Measurements from ENCODE around the gene CSF1R.

CSF1R gene

GRCh38 chr5:150022158-150022531, 64.2 kb downstream of the CSF1R start:
- DNase-seq = no peak

DNA sequence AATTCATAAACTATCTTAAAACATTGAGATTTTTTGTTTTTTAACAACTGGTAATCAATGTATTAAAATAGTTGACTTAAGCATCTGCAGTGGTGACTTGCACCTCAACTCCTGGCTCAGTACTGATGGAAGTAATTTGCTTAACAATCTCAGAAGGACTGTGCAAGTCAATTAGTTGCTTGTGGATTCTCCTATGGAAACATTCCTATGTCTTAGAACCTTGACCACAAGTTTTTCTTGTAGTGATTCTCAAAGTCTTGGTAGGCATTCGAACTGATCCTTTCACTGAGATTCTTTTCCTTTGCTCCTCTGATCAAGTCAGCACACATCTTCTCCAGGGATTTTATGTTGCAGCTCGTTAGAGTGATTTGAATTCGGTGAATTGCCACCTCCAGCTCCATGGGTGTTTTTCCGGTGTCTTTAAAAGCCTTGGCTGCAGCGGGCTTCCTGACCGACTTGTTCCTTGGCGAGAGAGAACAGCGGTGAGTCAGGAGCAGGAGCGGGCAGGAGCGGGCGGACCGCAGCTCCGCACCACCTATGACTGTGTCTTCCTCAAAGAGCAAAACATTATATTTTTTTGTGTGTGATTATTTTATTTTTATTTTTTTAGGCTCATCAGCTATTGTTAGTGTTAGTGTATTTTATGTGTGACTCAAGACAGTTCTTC, 64.7 kb downstream of the CSF1R start:
- DNase-seq = no peak

DNA sequence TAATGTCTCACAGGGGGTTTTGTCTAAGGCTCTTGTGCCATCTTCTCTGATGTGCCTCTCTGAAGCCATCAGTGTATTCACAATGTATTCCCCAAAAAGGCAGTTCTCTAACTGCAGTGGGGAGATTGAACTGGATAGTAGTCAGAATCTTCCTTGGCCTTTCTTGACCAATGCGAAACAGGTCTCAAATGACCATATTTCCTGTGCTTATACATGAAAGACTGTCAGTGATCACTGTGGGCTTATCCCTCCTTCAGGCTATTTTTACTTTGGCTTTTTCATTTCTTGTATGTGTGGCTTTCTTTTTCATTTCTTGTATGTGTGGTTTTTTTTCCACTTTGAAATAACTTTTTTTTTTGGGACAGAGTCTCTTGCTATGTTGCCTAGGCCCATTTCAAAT, 66.1 kb downstream of the CSF1R start:
- DNase-seq = no peak

DNA sequence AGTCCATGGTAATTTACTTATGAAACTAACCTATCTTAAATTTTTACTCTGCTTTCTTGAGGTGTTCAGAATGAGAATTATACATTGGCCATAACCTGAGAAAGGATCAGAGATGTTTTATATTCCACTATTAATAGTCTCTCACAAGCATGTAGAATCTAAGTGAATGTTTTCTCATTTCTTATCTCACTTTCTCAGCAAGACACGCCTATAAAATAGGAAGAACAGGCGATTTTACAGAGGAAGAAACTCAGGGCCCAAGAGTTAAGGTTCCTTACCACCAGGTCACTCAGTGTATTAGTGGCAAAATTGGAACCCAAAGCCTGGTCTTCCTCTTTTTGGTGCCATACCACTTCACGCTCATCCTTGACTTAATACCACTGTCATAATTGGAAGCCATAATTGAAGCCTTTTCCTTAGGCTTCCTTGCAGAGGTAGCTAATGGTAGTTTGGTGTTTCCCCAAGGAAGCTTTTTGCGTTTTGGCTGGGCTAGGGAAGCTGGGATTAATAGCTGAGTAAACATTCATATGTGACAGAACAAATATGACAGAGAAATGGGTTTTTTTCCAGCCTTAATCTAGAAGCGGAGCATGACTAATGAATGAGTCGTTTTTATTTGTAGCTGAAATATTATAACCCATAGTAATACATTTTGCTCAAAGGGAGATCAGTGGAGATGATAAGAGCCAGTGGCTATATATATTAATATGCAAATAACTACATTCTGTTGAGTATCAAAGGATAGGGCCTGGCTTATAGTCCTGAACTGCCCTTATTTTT, 68.9 kb downstream of the CSF1R start:
- no peak for DNase-seq

GRCh38 chr5:150016537-150016936, 69.8 kb downstream of the CSF1R start:
- no peak for DNase-seq

- no peak for DNase-seq
These were observed 70.9 kb downstream of the CSF1R start for GRCh38 chr5:150015415-150015814.

- DNase-seq = no peak
These were observed 71.9 kb downstream of the CSF1R start for GRCh38 chr5:150014456-150014855.

- no peak for DNase-seq
These were observed 72.4 kb downstream of the CSF1R start for GRCh38 chr5:150013931-150014330.

DNA sequence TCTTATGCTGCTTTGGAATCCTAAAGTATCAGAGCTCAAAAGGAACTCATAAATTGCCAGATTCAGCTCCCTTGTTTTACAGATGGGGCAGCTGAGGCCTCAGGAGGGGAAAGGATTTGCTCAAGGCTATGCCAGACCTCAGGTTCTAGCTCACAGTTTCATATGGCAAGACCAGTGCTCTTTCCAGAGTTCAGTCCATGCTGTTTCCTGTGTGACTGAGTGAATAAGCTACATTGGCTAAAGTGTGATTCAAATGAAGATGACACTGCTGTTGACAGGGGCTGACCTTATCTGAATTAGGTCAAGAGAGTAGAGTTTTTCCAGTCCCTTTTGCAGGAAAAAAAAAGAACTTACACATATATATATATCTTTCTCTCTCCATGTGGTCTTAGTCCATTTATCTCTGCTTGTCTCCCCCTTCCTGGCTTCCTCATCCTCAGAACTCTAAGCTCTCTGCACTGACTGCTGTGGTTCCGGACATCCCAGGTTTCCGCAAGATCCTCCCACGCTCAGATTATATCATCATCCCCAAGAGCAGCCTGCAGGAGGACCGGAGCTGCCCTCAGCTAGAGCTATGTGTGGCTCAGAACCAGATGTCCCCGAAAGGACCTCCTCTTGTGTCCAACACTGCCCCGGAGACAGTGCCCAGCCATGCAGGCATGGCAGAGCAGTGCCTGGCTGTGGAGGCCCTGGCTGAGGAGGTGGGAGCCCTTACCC, 76.5 kb downstream of the CSF1R start:
- no peak for DNase-seq

GRCh38 chr5:150007050-150007449, 79.3 kb downstream of the CSF1R start:
- no peak for DNase-seq

- DNase-seq = no peak
These were observed 80.0 kb downstream of the CSF1R start for GRCh38 chr5:150006318-150006717.
